ENCODE measurements around the gene ARHGEF33. TPM values are rescaled to one million over a fixed set of nuclear protein-coding genes. Genes with fewer than 3 reads are reported as not detected.

The ARHGEF33 gene
- total and polyA plus RNA-seq, 7 donors = 0.41 to 2.2 (median 1.4) TPM; not detected in 2

GRCh38 chr2:39020383-39020782, 130.7 kb downstream of the ARHGEF33 start:
- Histone ChIP-seq H3K4me3 (no peak overlapping the region), H3K9me3 (no peaks in the 10 kb centered on the region), H3K36me3 (peaks cover 0 to 11% (median 0%) of the 10 kb centered on the region in 4 donors), H3K4me1 (peaks cover 0 to 27% (median 0%) of the 10 kb centered on the region in 4 donors), H3K27ac (peak overlapping the region in 1 of 4 donors; percentile 1), H3K27me3 (no peaks in the 10 kb centered on the region)
- no peak for DNase-seq
- TF ChIP-seq CTCF (IDR thresholded peaks at IDR 0.05) (no peak), POLR2AphosphoS5 (IDR thresholded peaks at IDR 0.05) (no peak), EP300 (IDR thresholded peaks at IDR 0.05) (no peak), POLR2A (IDR thresholded peaks at IDR 0.05) (no peak)
- intact Hi-C loops (cut with DNase I) = no loop called here

- peaks cover 0 to 11% (median 0%) of the 10 kb centered on the region in 4 donors for H3K36me3 ChIP-seq
- 70 to 74% methylated on average over 6 of the region's 6 CpGs for WGBS, 2 donors
- H3K4me1 ChIP-seq = peaks cover 0 to 21% (median 0%) of the 10 kb centered on the region in 4 donors
- TF ChIP-seq POLR2AphosphoS5 (IDR thresholded peaks at IDR 0.05) = no peak
- TF ChIP-seq POLR2A (IDR thresholded peaks at IDR 0.05) = no peak
- no peak for TF ChIP-seq EP300 (IDR thresholded peaks at IDR 0.05)
- no peak for TF ChIP-seq CTCF (IDR thresholded peaks at IDR 0.05)
- H3K4me3 ChIP-seq = no peak overlapping the region
- no peak for DNase-seq
- no peaks in the 10 kb centered on the region for H3K27me3 ChIP-seq
- intact Hi-C loops (cut with DNase I) = no loop called here
- H3K9me3 ChIP-seq = no peaks in the 10 kb centered on the region
- H3K27ac ChIP-seq = peak overlapping the region in 1 of 4 donors; percentile 20
Observed at GRCh38 chr2:39022642-39023235, 133.1 kb downstream of the ARHGEF33 start.

- WGBS, 2 donors = 84 to 85% methylated on average over 3 of the region's 3 CpGs
- H3K36me3 ChIP-seq = peaks cover 0 to 11% (median 0%) of the 10 kb centered on the region in 4 donors
- H3K27ac ChIP-seq = no peak overlapping the region
Observed at GRCh38 chr2:39023649-39024048, 134.0 kb downstream of the ARHGEF33 start.

GRCh38 chr2:39024833-39025232, 135.2 kb downstream of the ARHGEF33 start:
- no peak for TF ChIP-seq POLR2AphosphoS5 (IDR thresholded peaks at IDR 0.05)
- no peak for TF ChIP-seq CTCF (IDR thresholded peaks at IDR 0.05)
- no peak for TF ChIP-seq EP300 (IDR thresholded peaks at IDR 0.05)
- TF ChIP-seq POLR2A (IDR thresholded peaks at IDR 0.05) = no peak
- no peak overlapping the region for H3K27ac ChIP-seq
- 89 to 92% methylated on average over 4 of the region's 4 CpGs for WGBS, 2 donors
- no peaks in the 10 kb centered on the region for H3K9me3 ChIP-seq
- H3K36me3 ChIP-seq = peaks cover 0 to 8% (median 3%) of the 10 kb centered on the region in 4 donors
- intact Hi-C loops (cut with DNase I) = no loop called here
- H3K27me3 ChIP-seq = no peaks in the 10 kb centered on the region
- DNase-seq = no peak
- no peak overlapping the region for H3K4me3 ChIP-seq
- H3K4me1 ChIP-seq = peaks cover 0 to 13% (median 0%) of the 10 kb centered on the region in 4 donors

More at GRCh38 chr2:39023649-39024048, 134.0 kb downstream of the ARHGEF33 start:
- Histone ChIP-seq H3K4me1 (peaks cover 0 to 15% (median 0%) of the 10 kb centered on the region in 4 donors), H3K9me3 (no peaks in the 10 kb centered on the region), H3K4me3 (no peak overlapping the region), H3K27me3 (no peaks in the 10 kb centered on the region)
- no peak for TF ChIP-seq POLR2A (IDR thresholded peaks at IDR 0.05)
- no peak for TF ChIP-seq CTCF (IDR thresholded peaks at IDR 0.05)
- no peak for TF ChIP-seq EP300 (IDR thresholded peaks at IDR 0.05)
- peak in 2 of 4 donors; percentile 13 to 21 for TF ChIP-seq POLR2AphosphoS5 (IDR thresholded peaks at IDR 0.05)
- intact Hi-C loops (cut with DNase I) = no loop called here
- DNase-seq = no peak

Small RNA genes lying within 50 kb of the gene (small RNA-seq; reads per million reads assigned to genes)
- gene RN7SL96P = 0 reads per million in 3 donors
- gene RNU6-851P = 0 reads per million in 3 donors

Other genes with a start within 250 kb of the ARHGEF33 start
- gene GALM, start 223.8 kb upstream of the ARHGEF33 start, total RNA-seq = 10 to 100 TPM in 3 of 4 donors, 1 to 10 TPM in 1; 9.5 to 35.2 (median 19.0) TPM
- gene GALM, start 223.8 kb upstream of the ARHGEF33 start, polyA plus RNA-seq = 10 to 100 TPM; 35.5 to 45.1 (median 41.4) TPM
- 100 to 1,000 TPM in 2 of 4 donors, 10 to 100 TPM in 2; 73.1 to 140 (median 97.0) TPM for gene SRSF7, start 138.5 kb upstream of the ARHGEF33 start, total RNA-seq
- gene SRSF7, start 138.5 kb upstream of the ARHGEF33 start, polyA plus RNA-seq = 100 to 1,000 TPM in 1 of 3 donors, 10 to 100 TPM in 2; 55.9 to 146 (median 78.6) TPM
- gene GEMIN6, start 111.7 kb upstream of the ARHGEF33 start, total RNA-seq = 10 to 100 TPM in 2 of 4 donors, 1 to 10 TPM in 2; 5.4 to 11.1 (median 8.1) TPM
- gene GEMIN6, start 111.7 kb upstream of the ARHGEF33 start, polyA plus RNA-seq = 10 to 100 TPM in 1 of 3 donors, 1 to 10 TPM in 2; 5.5 to 10.2 (median 6.6) TPM
- 10 to 100 TPM; 11.3 to 17.3 (median 15.2) TPM for gene DHX57, start 13.9 kb upstream of the ARHGEF33 start, total RNA-seq
- gene DHX57, start 13.9 kb upstream of the ARHGEF33 start, polyA plus RNA-seq = 1 to 10 TPM; 1.6 to 7.9 (median 4.8) TPM
- gene MORN2, start 13.9 kb upstream of the ARHGEF33 start, total RNA-seq = 10 to 100 TPM in 3 of 4 donors, 1 to 10 TPM in 1; 6.4 to 17.5 (median 13.6) TPM
- 10 to 100 TPM; 17.3 to 30.6 (median 27.7) TPM for gene MORN2, start 13.9 kb upstream of the ARHGEF33 start, polyA plus RNA-seq
- 10 to 100 TPM; 30.8 to 72.0 (median 35.8) TPM for gene SOS1, start 231.2 kb downstream of the ARHGEF33 start, total RNA-seq
- 1 to 10 TPM; 5.4 to 9.8 (median 9.2) TPM for gene SOS1, start 231.2 kb downstream of the ARHGEF33 start, polyA plus RNA-seq

Measured in sigmoid colon (tissue), 7 donors.